ENCODE measurements around the gene ANKRD66.
"Not testable (repeated sequence)": the region's sequence is repeated elsewhere in the genome, so short reads cannot be mapped to it uniquely, and the experiment has no call there.

ANKRD66 gene

DNA sequence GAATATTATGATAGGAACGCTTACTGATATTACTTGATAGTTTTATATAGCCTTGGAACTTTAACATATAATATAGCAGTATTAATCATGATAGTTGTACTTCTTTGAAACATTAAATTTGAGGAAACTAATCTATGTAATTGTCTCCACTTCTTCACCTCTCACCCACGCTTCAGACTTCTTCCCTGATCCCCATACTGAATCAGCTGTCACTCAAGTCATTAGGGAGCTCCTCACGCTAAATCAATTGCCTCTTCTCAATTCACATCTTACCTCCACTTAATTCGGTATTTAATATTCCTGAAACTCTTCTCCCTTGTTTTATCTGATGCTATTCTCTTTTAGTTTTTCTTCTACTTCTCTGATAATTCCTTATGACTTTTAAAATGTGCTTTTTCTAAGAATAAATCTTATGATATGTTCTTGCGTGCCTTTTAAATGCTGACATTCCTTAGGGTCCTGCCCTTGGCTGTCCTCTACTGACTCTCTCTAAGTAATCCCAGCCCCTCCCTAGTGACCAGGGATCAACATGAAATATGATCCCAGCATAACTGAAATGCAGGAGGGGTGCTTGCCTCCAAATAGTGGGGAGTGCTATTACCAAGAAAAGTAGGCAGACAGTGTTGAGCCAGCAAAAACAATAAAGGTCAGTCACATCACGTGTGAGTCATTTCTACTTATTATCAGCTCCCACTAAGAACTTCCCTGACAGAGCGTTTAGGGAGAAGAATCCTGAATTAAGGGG is 9.9 kb downstream of the ANKRD66 start:
- DNase-seq, result no peak

DNA sequence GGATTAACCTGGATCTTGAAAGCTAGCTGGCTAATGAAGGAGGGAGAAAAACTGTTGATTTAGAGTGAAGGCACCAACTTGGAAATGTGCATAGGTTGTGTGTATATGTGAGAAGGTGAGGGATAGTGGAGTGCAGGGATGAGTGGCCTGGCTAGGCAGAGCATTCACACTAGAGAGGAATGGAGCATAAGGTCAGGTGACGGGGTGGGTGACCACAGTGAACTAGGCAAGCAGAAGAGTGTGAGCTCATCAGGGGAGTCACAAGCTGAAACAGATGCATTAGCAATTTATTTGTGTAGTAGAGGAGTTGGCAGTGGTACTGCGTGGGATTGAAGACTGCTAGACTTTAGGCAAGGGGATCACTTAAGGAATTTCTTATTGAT is 10.5 kb downstream of the ANKRD66 start:
- DNase-seq, result no peak

DNA sequence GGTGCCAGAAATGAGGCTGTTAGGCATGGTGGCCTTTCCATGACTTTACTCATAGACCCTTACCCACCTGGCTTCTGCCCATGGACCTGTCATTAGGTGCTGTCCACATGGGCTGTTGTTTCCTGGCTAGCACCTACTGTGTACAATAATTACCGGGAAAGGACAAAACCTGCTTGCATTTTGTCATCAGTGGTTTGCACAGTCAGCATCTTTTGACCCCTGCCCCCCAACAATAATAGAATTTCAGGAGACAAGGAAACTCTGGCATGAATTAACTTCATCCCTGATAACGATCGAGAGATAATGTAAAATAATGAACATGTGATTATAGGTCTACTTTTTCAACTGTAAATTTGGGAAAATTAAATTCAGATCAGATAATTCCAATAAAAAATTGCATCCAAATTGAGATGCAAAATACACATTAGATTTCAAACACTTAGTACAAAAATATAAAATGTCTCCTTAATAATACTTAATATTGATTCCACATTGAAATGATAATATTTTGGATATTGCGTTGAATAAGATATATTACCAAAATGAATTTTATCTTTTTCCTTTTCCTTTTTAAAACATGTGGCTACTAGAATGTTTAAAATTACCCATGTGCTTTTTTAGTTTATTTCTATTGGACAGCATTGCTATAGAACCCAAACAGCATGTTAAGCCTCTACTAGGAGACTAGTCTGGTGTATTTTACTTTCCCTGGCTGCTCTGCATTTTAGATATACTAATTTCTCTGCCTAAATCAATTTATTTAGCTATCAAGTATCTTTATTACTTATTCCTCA is 12.4 kb downstream of the ANKRD66 start:
- no peak for DNase-seq

DNA sequence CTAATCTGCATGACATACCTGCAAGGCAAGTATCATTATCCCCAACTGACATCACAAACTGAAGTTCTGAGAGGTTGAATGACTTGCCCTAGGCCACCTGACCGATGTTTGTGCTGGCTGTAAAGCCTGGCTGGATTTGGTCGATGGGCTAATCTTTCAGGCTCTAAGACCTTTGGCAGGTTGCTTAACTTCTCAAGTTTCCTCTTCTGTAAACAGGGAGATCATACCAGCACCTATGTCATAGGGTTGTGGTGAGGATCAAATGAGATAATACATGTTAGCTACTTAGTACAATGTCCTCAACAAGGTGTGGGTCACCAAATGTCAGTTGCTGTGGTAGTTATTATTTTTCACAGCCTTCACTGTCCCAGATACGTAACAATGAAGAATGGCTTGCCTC is 14.2 kb downstream of the ANKRD66 start:
- no peak for DNase-seq

DNA sequence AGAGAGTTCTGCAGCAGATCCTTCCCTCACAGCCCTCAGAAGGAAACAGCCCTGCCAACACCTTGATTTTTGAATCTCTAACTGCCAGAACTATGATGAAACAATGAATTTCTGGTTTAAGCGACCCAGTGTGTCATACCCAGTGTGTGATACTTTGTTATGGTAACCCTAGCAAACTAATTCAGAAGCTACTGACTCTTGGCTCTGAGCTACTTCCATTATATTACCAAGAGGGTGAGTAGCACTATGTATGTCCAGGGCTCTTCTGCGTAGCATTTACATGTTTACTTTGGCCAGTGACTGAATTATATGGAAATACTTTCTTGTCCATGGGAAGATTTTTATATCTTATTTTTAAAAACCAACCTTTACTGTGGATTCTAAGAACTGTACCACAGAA is 16.7 kb downstream of the ANKRD66 start:
- DNase-seq, result no peak

DNA sequence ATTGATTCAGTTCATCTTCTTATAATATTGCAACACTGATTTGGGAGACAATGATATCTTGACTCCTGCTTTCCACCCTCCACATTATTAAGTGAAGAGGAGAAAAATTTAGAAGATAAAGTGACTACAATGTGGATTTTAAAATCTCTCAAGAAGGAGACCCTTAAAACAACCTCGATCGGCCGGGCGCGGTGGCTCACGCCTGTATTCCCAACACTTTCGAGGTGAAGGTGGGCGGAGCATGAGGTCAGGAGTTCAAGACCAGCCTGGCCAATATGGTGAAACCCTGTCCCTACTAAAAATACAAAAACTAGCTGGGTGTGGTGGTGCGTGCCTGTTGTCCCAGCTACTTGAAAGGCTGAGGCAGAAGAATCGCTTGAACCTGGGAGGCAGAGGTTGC is 17.5 kb downstream of the ANKRD66 start:
- not testable (repeated sequence) for DNase-seq

DNA sequence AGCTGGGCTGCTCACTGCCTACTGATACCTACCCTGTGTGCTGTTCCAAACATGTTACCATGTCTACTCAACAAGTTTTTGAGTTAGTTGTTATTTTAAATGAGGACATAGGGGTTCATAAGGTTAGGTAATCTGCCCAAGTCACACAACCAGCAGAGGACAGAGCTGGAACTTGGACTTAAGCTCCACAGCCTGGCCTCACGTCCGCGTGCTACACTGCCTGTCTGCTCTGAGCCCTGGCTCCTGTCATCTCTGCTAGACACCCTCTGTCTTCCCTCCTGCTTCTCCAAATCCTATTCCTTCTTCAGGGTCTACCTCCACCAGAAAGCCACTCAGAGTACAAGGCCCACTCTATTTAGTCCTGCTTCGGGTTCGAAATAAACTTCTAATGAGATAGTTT is 18.2 kb downstream of the ANKRD66 start:
- DNase-seq, result no peak

DNA sequence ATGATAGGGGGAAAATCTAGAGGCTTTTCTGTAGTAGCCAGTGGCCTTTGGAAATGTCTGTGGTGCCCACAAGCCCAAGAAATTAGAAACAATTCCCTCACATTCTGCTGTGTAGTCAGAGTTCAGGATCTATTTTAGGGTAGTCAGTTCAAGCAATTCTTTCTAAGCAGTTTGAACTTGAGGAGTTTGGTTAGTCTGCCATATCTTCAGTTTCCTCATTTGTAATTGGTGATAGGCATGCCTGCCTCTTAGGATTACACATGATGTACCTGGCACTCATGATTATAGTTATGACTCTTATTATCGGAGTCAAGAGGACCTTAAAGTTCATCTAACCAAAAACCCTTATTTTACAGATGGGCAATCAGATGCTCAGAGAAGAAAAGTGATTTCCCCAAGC is 25.3 kb downstream of the ANKRD66 start:
- no peak for DNase-seq

DNA sequence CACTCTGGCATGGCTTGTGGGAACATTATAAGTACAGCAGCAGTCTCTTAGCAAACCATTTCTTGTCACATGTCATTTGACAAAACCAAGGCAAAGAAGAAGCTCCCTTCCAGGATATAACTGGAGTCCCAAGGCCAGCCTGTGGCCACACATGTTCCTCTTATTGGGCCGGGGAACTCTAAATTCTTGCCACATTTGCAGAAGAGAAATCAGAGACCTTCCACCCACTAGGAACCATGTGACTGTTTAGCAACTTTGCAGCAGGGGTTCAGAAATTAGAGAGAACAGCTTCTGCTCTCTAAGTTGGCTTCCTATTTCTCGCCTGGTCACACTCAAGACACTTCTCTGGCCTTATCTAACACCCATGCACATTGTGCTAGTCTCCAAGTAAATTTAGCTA is 26.0 kb downstream of the ANKRD66 start:
- DNase-seq, result no peak

DNA sequence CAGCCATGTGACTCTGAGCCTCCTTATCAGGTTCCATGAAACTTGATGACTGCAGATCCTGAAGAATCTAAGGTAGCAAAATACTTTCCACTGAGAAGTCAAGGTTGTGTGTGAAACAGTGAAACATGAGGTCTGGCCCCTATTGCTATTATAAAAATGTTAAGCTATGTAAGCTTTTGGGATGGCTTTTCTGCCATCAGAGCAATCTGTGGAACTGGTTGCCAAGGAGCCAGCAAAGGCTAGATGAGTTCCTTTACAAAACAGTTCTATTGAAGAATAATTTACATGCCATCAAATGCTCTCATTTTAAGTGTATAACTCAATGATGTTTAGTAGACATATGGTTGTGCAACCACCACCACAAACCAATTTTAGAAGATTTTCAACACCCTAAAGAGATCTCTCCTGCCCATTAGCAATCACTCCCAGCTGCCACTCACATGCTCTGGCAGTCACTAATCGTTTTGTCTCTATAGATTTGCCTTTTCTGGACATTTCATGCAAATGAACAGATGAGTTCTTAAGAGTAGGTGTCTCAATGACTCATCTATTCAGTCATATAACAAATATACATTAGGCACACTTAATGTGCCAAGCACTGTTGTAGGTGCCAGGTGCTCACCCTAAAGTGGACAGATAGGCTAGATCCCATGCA is 26.6 kb downstream of the ANKRD66 start:
- no peak for DNase-seq

DNA sequence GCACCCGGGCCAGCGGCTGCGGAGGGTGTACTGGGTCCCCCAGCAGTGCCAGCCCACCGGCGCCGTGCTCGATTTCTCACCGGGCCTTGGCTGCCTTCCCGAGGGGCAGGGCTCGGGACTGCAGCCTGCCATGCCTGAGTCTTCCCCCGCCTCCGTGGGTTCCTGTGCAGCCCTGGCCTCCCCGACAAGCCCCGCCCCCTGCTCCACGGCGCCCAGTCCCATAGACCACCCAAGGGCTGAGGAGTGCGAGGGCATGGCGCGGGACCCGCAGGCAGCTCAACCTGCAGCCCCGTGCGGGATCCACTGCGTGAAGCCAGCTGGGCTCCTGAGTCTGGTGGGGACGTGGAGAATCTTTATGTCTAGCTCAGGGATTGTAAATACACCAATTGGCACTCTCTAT is 28.0 kb downstream of the ANKRD66 start:
- DNase-seq, result not testable (repeated sequence)

DNA sequence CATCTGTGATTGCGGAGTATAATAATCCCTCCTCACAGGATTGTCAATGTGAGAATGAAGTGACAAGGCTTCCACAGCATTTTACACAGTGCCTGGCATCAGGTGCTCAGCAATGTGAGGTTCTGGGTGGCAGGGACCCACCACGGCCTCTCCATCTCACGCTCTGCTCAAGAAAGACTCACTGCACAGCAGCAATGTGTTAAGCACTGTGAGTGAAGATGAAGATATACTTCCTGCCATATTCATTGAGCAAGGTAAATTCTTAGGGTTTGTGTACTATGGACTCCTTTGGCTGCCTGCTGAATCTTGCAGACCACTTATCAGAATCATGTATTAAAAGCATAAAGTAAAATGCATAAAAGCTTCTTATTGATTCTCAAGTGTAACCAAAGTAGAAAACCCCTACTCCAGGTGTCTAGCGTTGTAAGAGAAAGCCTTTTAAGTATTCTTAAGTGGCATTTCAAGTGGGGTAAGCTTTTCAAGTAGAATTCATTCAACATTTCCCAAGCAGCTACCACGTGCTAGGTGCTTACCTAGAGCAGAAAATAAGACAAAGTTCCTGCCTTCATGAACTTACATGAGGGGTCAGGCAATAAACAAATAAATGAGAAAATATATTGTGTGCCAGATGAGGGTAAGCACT is 29.5 kb downstream of the ANKRD66 start:
- no peak for DNase-seq

DNA sequence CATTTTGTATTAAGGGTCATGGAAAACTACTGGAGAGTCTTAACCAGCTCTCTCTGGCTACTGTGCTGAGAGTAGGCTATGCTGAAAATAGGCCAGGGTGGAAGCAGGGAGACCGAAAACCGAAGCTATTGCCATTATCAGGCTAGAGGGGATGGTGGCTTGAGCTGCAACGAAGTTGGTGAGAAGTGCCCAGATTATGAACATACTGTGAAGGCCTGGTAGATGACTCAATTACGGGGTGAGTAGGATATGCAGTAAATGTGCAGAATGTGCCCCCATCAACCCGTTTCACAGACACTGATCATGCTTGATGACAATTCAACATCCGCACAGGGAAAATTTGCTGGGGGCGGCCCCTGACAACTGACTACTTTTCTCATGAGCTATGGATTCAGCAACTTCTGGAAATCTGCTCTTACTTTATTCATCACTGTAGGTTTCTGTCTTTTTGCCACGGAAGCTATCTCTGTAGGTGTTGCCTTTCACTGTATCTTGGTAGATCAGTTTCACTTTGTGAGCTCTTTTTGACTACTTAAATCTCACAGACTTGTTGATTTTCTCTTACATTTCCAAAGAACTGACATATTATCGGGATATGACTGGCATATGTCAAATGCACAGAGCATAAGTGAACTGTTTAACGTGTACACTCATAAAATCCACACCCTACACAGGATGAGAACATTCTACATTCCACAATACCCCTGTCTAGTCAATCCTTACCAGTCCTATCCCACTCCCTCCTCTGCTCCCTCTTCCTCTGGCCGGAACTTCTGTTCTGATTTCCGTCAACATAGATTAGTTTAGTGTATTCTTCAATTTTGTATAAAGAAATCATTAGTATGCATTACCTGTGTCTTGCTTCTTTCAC is 31.0 kb downstream of the ANKRD66 start:
- no peak for DNase-seq

DNA sequence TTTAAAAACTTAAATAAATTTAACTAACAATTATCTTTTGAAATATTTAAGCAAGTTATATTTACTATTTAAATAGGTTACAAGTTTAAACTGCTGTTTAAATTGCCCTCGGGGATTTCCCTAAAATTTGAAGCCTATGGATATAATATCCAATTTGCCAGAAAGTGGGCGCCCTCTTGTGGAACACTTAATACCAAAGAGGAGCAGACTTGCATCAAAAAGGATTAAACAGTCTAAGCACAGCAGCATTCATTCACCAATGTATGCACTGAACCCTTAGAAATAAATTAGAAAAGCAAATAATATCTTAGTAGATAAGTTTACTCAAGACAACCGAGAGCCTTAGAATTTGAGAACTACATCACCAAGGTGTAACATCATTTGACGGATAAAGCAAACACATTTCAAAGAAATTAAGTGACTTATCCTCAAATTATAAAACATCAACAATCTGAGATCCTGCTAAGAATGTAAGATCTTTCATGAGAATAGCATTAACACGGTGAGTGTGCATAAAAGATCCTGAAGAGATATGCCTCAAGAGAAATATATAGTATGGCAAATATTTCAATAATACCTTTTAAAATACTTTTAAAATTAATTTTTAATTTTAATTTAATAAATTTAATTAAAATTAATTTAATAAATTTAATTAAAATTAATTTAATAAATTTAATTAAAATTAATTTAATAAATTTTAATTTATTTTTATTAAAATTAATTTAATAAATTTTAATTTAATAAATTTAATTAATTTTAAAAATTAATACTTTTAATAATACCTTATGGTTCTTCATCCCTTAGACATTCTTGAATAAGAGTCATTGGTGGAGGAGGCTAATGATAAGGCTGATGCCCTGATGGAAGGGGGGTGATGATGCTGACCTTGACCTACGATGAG is 35.0 kb downstream of the ANKRD66 start:
- DNase-seq, result peak; percentile 52

DNA sequence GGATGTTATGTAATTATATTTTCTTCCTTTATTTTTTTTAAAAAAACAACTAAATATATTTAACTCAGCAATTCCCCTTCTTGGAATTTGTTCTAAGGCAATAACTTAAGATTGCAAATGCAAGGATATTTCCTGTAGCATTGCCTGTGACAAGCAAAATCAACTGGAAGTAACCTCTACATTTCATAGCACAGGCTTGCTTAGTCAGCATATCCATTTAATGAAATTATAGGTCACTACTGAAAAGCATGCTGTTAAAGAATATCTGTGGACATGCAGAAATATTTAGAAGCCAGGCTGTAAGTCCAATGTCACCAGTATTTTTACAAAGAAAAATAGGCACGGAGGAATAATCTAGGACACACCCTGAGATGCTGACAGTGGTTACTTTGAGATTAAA is 37.8 kb downstream of the ANKRD66 start:
- DNase-seq, result no peak

DNA sequence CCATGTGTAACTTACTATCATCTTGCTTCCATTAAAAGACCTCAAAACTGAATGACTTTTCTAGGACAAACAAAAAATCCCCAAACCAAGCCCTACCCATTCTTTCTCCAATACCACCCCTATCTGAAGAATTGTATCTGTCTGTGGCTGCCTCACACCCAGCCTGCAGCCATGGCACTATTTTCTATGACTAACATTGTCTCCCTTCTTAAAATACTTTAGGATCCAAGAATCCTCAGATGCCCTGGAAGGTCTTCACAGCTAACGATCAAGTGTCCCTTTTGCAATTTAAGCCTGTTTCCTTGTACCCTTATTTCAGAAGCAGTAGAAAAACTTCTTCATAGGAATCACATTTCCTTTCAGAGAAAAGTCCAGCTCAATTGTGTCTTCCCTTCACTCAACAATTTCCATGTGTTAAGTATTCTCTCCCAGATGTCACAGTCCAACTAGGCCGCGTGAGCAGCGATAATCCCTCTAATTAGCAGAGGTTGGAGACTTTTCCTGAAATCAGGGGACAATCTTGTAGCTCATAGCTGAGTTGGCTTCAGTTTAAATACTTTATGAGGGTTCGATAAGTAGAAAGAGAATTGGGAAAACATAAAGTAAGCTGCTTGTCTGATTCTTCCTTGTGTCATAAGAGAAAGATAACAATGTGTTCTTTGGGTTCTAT is 41.3 kb downstream of the ANKRD66 start:
- DNase-seq, result no peak

DNA sequence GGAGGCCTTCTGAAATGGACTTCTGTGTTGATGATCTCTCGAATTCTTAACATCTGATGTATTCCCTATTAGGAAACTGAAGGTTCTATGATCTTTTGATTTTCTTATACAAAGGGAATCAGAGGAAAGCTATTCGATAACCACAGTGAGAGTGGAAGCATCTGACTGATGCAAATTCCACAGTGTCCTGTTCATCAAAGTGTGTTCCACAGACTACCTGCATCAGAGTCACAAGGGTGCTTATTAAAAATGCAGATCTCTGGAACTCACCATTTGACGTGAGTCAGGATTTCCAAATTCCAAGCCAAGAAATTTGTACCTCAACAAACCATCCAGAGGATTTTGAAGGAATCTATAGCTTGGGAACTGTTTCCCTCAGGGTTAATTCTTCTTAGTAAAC is 42.1 kb downstream of the ANKRD66 start:
- DNase-seq, result no peak

DNA sequence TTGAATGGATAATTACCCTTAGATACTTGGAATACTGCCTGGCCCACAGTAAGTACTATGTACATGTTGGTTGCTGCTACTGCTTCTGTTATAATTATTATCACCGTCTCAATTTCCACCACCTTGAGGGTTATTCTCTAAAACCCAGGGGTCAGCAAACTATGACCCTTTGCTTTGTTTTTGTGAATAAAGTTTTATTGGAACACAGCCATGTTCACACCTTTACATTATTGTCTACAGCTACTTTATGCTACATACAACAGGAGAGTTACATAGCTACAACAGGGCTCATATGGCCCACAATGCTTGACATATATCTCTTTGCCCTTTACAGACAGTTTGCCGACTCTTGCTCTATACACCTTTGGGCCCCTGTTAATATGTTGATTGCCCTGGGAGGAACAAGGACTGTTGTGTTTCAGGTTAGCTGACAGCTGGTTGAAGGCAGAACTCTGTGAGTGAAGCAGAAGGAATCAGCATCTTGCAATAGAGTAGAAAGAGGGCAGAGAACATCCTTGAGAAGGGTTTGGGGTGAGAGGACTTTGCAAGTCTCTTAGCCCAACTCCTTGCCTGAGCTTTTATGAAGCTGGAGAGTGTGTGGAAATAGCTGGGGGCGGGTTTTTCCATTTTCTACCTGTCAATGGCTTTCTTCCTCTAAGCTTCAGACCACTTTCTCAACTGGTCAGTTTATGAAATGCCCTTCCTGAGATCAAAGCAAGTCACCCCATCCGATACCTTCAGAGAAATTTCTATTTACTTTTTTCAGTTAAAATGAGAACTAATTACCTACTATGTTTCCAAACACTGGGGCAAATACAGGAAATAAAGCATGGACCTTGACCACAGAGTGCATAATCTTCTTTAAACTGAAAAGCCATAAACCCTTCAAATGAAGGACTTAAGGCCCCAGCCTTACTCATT is 43.0 kb downstream of the ANKRD66 start:
- DNase-seq, result no peak

DNA sequence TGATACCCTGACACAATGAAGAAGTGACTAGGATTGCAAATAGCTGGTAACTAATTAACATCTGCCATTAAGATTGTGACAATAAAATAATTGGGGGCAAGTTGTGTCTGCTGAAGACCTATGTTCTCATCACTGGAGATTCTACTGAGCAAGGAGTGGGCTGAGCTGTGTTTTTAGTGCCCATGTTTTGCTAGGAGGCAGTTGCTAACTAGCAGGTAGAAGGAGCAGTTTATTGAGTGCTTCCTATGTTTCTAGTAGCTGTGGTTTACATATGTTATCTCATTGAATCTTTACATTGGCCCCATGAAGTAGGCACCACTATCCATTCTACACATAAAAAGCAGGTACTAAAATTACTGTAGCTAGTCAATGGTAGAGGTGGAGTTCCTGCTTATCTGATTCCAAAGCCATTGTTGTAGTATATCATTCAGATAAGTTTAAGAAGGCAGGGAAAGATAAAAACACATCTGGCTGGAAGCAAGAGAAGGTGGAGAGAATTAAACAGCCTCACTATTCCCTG is 43.7 kb downstream of the ANKRD66 start:
- DNase-seq, result no peak

Data from activated CD4-positive, alpha-beta T cell treated with anti-CD3 and anti-CD28 coated beads for 48 hours (primary cell).